Measurements from ENCODE around the gene LDLRAD3. TPM values are rescaled to one million over a fixed set of nuclear protein-coding genes. Genes with fewer than 3 reads are reported as not detected.
"Not testable (repeated sequence)": the region's sequence is repeated elsewhere in the genome, so short reads cannot be mapped to it uniquely, and the experiment has no call there.

LDLRAD3 gene
- total and polyA plus RNA-seq, 5 donors, result 1.8 to 7.0 (median 3.5) TPM

DNA sequence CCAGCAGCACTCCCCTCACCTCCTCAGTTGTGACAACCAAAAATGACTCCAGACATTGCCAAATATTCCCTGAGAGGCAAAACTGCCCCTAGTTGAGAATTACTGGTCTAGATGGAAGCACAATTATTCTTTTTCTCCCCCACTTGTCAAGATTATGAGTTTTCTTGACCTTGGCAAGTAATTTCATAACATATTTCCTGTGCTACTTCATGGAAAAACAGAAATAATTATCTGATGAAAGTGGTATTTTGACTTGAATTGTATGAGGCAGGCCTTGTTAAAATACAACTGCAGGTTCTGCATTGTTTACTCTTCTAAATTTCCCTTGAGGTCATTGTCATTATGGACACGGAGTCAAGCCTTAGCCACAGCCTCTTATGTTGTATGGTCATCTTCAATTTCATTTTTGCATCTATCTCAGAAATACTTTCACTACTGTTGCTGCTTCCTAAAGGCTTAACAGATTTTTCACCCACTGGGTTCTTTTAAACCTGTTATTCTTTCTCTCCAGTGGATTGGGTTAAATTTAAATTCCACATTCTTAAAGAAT lies 32.2 kb upstream of the LDLRAD3 start:
- WGBS, result 48% methylated on average over 1 of the region's 1 CpG
- DNase-seq, result no peak
- no peaks in the 10 kb centered on the region for H3K9me3 ChIP-seq (ENCODE audit: control insufficient read depth, low read length)
- no peak overlapping the region for H3K4me3 ChIP-seq (ENCODE audit: low read length)
- ATAC-seq, result no peak
- intact Hi-C loops (cut with DNase I), result no loop called here
- no peaks in the 10 kb centered on the region for H3K27me3 ChIP-seq (ENCODE audit: control insufficient read depth, insufficient read depth)
- H3K4me1 ChIP-seq (ENCODE audit: control insufficient read depth, insufficient read depth, low read length), result no peaks in the 10 kb centered on the region
- H3K27ac ChIP-seq (ENCODE audit: low read length), result no peak overlapping the region

DNA sequence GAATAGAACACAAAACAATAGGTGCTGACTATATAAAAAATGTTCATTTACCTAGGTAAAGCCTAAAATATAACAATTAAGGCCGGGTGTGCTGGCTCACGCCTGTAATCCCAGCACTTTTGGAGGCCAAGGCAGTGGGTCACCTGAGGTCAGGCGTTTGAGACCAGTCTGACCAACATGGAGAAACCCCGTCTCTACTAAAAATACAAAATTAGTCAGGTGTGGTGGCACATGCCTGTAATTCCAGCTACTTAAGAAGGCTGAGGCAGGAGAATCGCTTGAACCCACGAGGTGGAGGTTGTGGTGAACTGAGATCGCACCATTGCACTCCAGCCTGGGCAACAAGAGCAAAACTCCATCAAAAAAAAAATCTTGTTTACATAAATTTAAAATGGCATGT lies 31.4 kb upstream of the LDLRAD3 start:
- not testable (repeated sequence) for ATAC-seq

DNA sequence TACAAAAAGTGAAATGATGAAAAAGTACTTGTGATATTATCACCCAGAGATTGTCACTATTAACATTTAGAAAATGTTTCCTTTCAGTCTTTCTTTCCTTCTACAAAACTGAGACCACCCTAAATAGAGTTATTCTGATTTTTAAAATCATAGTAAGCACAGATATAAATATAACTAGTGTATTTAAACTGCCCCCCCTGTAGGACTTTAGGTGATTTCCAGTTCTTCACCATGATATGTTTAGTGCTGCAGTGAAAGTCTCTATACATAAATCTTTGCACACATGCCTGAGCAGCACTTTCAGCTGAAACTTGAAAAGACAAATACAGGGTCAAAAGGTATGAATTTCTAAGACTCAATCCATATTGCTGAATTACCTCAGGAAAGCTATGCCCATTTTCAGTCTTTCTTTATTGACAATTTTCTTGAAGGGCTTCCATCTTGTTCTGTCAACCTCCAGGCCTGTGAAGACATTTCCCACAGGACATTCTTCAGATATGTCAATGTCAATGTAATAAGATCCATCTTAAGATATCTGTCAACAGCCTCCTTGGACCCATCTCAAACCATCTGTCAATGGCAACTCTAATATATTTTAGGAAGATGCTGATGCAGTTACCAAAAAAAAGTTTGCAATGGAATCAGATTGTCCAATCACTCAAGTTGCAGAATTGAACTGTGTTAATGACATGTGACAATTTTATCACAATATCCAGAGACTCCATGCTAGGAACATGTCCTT lies 30.8 kb upstream of the LDLRAD3 start:
- no peak overlapping the region for H3K4me3 ChIP-seq (ENCODE audit: low read length)
- intact Hi-C loops (cut with DNase I), result no loop called here
- DNase-seq (no peak), ATAC-seq (no peak)
- no peaks in the 10 kb centered on the region for H3K4me1 ChIP-seq (ENCODE audit: control insufficient read depth, insufficient read depth, low read length)
- H3K27ac ChIP-seq (ENCODE audit: low read length), result no peak overlapping the region
- H3K27me3 ChIP-seq (ENCODE audit: control insufficient read depth, insufficient read depth), result no peaks in the 10 kb centered on the region
- H3K9me3 ChIP-seq (ENCODE audit: control insufficient read depth, low read length), result no peaks in the 10 kb centered on the region

More for the DNA sequence above, 31.4 kb upstream of the LDLRAD3 start:
- DNase-seq; H3K27me3 ChIP-seq (ENCODE audit: control insufficient read depth, insufficient read depth); H3K27ac ChIP-seq (ENCODE audit: low read length); intact Hi-C loops (cut with DNase I); H3K4me1 ChIP-seq (ENCODE audit: control insufficient read depth, insufficient read depth, low read length); H3K9me3 ChIP-seq (ENCODE audit: control insufficient read depth, low read length); H3K4me3 ChIP-seq (ENCODE audit: low read length): not testable (repeated sequence)
- WGBS, result 96% methylated on average over 7 of the region's 7 CpGs

DNA sequence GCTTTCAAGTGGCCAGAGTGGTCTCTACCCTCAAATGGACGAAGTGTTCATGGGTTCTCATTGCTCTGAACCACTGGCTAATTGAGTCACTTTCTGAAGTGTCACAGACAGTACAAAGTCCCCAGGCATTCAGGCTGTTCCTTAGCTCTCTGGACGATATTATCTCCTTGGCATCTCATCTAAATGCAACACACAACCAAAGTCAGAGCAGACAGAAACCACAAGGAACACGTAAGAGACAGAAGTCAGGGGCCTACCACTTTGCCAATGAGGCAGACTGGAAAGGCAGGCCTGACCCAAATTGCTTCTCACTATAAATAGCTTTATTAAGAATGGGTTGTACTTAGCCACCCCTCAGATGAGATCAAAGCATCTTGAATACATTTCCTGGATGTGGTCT lies 29.0 kb upstream of the LDLRAD3 start:
- H3K4me3 ChIP-seq (ENCODE audit: low read length), result no peak overlapping the region
- ATAC-seq, result no peak
- H3K4me1 ChIP-seq (ENCODE audit: control insufficient read depth, insufficient read depth, low read length), result no peaks in the 10 kb centered on the region
- no peak overlapping the region for H3K27ac ChIP-seq (ENCODE audit: low read length)
- H3K9me3 ChIP-seq (ENCODE audit: control insufficient read depth, low read length), result no peaks in the 10 kb centered on the region
- intact Hi-C loops (cut with DNase I), result no loop called here
- DNase-seq, result no peak
- 90% methylated on average over 3 of the region's 3 CpGs for WGBS
- no peaks in the 10 kb centered on the region for H3K27me3 ChIP-seq (ENCODE audit: control insufficient read depth, insufficient read depth)

DNA sequence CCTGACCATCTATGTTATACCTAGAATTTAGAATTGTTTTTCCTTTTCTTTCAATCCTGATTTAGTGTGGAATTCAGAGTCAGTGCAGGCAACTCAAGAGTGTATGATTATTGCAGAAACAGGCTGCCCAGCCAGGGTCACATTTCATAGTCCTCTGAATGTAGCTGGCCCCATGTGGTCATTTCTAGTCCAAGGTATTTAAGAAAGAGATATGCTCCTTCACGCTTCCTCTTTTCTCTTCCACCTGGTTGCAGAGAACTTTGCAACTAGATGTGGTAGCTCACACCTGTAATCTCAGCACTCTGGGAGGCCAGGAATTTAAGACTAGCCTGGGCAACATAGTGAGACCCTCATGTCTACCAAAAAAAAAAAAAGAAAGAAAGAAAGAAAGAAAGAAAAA lies 27.6 kb upstream of the LDLRAD3 start:
- no peaks in the 10 kb centered on the region for H3K27me3 ChIP-seq (ENCODE audit: control insufficient read depth, insufficient read depth)
- DNase-seq (no peak), ATAC-seq (no peak)
- no peak overlapping the region for H3K4me3 ChIP-seq (ENCODE audit: low read length)
- H3K27ac ChIP-seq (ENCODE audit: low read length), result no peak overlapping the region
- intact Hi-C loops (cut with DNase I), result no loop called here
- H3K9me3 ChIP-seq (ENCODE audit: control insufficient read depth, low read length), result no peaks in the 10 kb centered on the region
- 88% methylated on average over 1 of the region's 1 CpG for WGBS
- H3K4me1 ChIP-seq (ENCODE audit: control insufficient read depth, insufficient read depth, low read length), result no peaks in the 10 kb centered on the region

DNA sequence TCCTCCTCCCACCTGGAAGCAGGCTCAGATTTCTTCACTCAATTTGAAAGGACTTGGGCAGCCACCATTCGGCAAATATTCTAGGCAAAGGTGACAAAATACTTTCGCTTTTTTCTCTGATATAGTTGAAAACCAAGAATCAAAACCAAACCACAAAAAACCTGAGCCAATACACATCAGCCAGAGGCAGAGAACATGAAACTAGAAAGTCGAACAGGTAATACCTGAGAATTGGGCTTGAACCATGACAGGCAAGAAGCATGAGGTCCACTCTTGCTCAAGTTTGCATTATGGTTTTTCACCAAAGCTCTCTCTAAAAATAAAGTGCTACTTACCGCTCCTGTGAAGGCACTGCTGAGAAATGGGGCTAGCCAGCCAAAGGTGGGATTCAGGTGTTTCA lies 26.2 kb upstream of the LDLRAD3 start:
- Histone ChIP-seq H3K27ac (ENCODE audit: low read length) (no peak overlapping the region), H3K9me3 (ENCODE audit: control insufficient read depth, low read length) (no peaks in the 10 kb centered on the region), H3K4me1 (ENCODE audit: control insufficient read depth, insufficient read depth, low read length) (no peaks in the 10 kb centered on the region), H3K27me3 (ENCODE audit: control insufficient read depth, insufficient read depth) (no peaks in the 10 kb centered on the region), H3K4me3 (ENCODE audit: low read length) (no peak overlapping the region)
- DNase-seq, result no peak
- WGBS, result 93% methylated on average over 4 of the region's 4 CpGs
- intact Hi-C loops (cut with DNase I), result no loop called here
- ATAC-seq, result no peak

DNA sequence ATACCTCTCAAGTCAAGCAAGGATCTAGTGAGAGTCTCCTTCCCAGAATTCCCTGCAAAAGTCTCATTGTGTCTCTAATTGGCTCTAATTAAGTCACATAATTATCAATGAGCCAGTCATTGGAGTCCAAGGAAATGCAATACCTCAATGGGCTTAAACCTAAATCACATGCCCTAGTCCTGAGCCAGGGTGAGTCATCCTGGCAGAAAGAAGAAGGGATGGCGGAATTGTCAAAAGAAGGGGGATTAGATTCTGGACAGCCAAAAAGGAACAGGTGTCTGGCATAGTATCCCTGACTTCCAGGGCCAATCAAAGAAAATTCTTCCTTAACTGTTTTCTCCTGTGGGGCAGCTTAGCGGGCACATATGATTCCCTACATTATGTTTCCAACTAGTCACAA lies 25.1 kb upstream of the LDLRAD3 start:
- ATAC-seq, result no peak

DNA sequence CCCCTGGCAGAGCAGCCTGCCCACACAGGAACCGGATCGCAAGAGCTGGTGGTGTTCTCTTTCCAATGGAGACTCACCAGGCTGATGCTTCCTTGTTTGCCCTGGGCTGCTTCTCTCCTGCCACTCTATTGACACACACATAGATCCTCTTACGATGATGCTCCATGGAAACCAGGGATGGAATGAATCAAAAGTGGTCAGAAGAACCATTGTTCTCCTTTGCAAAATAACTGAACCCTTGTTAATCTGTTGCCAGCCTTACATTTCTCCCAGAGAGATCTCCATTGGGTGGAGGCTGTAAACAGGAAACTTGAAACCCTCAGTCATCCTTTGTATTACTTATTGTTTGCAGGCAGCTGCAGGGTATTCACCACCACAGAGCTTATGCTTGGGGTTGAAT lies 24.6 kb upstream of the LDLRAD3 start:
- WGBS, result 77% methylated on average over 3 of the region's 3 CpGs
- H3K4me1 ChIP-seq (ENCODE audit: control insufficient read depth, insufficient read depth, low read length), result no peaks in the 10 kb centered on the region
- intact Hi-C loops (cut with DNase I), result no loop called here
- H3K9me3 ChIP-seq (ENCODE audit: control insufficient read depth, low read length), result no peaks in the 10 kb centered on the region
- H3K27ac ChIP-seq (ENCODE audit: low read length), result no peak overlapping the region
- ATAC-seq (no peak), DNase-seq (no peak)
- H3K4me3 ChIP-seq (ENCODE audit: low read length), result no peak overlapping the region
- H3K27me3 ChIP-seq (ENCODE audit: control insufficient read depth, insufficient read depth), result no peaks in the 10 kb centered on the region

More for the DNA sequence above, 25.1 kb upstream of the LDLRAD3 start:
- Histone ChIP-seq H3K27ac (ENCODE audit: low read length) (no peak overlapping the region), H3K4me1 (ENCODE audit: control insufficient read depth, insufficient read depth, low read length) (no peaks in the 10 kb centered on the region), H3K4me3 (ENCODE audit: low read length) (no peak overlapping the region), H3K9me3 (ENCODE audit: control insufficient read depth, low read length) (no peaks in the 10 kb centered on the region), H3K27me3 (ENCODE audit: control insufficient read depth, insufficient read depth) (no peaks in the 10 kb centered on the region)
- intact Hi-C loops (cut with DNase I), result no loop called here
- WGBS, result 94% methylated on average over 2 of the region's 2 CpGs
- no peak for DNase-seq

DNA sequence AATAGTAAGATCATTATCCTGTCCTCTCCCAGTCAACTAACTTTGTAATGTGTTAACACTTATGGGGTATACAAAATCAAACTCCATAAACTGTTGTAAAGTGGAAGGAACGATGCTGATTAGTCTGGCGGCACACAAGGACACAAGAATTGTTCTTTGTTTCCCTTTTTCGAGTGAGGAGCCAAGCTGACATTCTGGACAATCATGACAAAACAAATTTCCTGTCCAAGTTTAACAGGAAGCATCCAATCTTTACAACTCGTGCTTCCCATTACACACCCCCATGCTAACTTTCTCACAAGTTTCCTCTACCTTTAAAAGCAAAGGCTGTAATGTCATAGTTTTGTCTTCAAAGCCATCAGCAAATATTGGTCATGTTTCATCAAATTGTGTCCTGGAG lies 20.4 kb upstream of the LDLRAD3 start:
- H3K4me3 ChIP-seq (ENCODE audit: low read length), result no peak overlapping the region
- WGBS, result 20% methylated on average over 4 of the region's 4 CpGs
- no peaks in the 10 kb centered on the region for H3K4me1 ChIP-seq (ENCODE audit: control insufficient read depth, insufficient read depth, low read length)
- H3K27me3 ChIP-seq (ENCODE audit: control insufficient read depth, insufficient read depth), result no peaks in the 10 kb centered on the region
- no peak overlapping the region for H3K27ac ChIP-seq (ENCODE audit: low read length)
- H3K9me3 ChIP-seq (ENCODE audit: control insufficient read depth, low read length), result no peaks in the 10 kb centered on the region
- no peak for DNase-seq
- peak in 1 of 2 donors; percentile 61 for ATAC-seq
- intact Hi-C loops (cut with DNase I), result no loop called here

DNA sequence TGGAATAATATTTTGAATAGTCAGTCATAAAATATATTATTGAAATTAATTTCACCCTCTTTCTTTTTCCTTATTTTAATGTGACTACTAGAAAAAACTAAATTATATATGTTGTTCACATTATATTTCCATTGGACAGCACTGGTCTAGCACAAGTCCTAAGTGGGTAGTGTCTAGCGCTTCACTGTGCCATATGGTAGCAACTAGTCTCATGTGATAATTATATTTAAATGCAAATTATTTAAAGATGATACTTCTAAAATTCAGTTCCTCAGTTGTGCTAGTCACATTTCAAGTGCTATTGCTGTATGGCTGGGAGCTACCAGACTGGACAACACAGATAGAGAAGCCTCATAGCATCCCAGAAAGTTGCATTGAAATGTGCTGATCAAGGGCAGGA lies 19.1 kb upstream of the LDLRAD3 start:
- intact Hi-C loops (cut with DNase I), result no loop called here
- no peaks in the 10 kb centered on the region for H3K27me3 ChIP-seq (ENCODE audit: control insufficient read depth, insufficient read depth)
- no peak for ATAC-seq

DNA sequence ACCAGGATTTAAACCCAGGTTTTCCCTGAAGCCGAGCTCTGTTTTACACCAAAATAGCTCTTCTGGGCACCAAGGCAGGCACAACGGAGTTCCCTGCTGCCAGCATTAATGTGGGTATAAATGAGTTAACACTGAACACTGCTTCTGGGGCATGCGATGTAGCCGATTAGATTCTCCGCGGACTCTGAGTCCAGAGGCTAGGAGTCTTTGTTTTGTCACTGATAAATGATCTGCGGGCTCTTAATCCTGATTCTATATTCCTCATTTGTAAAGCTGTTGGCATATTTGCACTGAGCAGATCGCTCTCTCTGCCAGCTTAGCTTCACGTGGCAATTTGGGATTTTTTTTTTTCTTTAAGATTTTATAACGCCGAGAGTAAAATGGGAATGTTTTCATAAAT lies 16.8 kb upstream of the LDLRAD3 start:
- DNase-seq, result no peak
- H3K27ac ChIP-seq (ENCODE audit: low read length), result no peak overlapping the region
- intact Hi-C loops (cut with DNase I), result no loop called here
- no peaks in the 10 kb centered on the region for H3K27me3 ChIP-seq (ENCODE audit: control insufficient read depth, insufficient read depth)
- H3K9me3 ChIP-seq (ENCODE audit: control insufficient read depth, low read length), result no peaks in the 10 kb centered on the region
- H3K4me1 ChIP-seq (ENCODE audit: control insufficient read depth, insufficient read depth, low read length), result no peaks in the 10 kb centered on the region
- WGBS, result 55% methylated on average over 11 of the region's 11 CpGs
- ATAC-seq, result no peak
- no peak overlapping the region for H3K4me3 ChIP-seq (ENCODE audit: low read length)

More for the DNA sequence above, 19.1 kb upstream of the LDLRAD3 start:
- no peak for DNase-seq
- H3K4me1 ChIP-seq (ENCODE audit: control insufficient read depth, insufficient read depth, low read length), result no peaks in the 10 kb centered on the region
- H3K4me3 ChIP-seq (ENCODE audit: low read length), result no peak overlapping the region
- 99% methylated on average over 1 of the region's 1 CpG for WGBS
- H3K9me3 ChIP-seq (ENCODE audit: control insufficient read depth, low read length), result no peaks in the 10 kb centered on the region
- H3K27ac ChIP-seq (ENCODE audit: low read length), result no peak overlapping the region

Measured in right cardiac atrium (tissue), 5 donors.